HG03097 (cell line): ENCODE results near the gene GRIA4.
"Not testable (repeated sequence)": the region's sequence is repeated elsewhere in the genome, so short reads cannot be mapped to it uniquely, and the experiment has no call there.

ENCODE experiments used
- ATAC-seq: cut with Tn5 transposase; IDR thresholded peaks from one replicate; pipeline ENCODE4 v1.9.1; 2021; ENCODE audit not compliant: unreplicated experiment, low FRiP score

The GRIA4 gene

DNA sequence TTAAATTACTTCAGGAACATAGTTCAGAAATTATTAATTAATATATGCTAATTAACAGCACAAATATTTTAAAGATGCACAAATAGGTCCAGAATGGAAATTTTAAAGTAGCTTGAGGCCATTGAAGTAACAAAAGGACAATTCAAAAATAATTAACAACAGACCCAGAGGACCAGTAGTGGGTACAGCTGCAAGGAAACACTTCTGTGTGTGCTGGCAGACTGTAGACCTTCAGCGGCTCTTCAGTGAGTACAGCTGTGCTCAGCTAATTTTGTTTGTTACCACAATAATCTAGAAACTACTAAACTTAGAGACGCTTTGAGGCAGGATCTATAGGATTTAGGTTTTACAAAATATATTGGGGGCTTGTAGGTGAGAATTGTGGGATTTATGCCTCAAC lies 103.8 kb downstream of the GRIA4 start:
- ATAC-seq: no peak

DNA sequence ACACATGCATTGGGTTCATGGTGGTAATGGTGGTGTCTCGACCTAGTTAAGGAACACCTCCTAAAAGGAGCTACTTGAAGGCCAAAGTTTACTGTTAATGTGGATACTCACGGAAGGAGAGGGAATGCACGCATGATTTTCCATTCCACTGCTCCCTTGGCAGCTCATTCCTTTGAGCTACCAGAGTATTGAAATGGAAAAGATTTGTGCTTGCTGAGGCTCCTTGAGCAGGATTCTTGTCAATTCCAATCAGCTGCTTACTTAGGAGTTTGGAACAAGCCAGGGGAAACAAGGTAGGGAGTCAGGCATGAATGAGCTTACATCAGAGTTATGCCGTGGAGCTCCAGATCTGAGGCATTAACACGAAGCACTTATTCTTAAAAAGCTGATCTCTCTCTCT lies 108.8 kb downstream of the GRIA4 start:
- no peak for ATAC-seq

DNA sequence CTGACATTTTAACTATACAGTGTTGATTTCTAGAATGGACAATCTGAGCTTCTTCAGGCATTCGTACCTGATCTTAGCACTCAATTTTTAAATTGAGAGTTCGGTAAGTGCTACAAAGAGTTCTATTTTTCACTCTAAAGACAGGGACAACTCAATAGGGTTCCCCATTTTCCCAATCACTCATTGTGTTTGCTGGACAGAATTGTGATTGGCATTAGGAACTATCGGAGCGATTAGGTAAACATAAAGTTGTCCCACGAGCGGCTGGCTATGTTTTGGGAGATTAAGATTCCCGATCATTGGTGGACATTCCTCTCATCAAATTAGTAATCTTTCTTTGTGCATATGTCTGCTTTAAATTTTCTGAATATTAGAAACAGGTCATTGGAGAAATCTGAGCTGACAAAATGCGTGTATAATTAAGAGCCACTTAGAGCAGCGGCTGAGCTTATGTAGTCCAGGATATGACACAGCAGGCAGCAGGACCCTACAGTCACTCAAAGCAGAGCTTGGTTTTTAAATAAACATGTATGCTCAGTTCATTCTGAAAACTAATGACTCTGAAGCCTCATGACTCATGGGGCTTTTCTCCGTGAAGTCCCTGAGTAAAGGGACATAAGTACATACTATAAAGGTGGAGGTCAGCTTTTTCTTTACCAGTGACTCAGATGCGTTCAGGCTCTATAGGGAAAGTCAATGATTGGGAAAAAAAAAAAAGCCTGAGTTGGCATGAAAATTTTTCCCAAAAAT lies 109.4 kb downstream of the GRIA4 start:
- ATAC-seq: peak; percentile 97

DNA sequence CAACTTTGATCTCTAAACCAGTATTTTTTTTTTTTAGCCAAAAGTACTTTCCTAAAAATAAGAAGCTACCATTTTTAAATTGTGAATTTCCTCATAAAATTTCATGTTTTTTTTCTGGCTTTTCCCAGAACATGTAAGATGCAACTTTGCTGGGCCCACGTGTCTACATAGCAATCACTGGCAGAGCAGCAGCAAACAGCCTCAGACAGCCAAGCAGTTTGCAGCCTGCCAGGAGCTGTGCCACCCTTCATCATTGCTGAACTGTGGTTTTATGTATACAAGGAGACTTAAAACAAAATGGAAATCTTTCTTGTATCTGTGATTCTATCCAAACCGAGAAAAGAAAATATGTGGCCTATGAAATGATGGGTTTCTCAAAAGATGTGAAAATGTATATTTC lies 110.2 kb downstream of the GRIA4 start:
- ATAC-seq: no peak

DNA sequence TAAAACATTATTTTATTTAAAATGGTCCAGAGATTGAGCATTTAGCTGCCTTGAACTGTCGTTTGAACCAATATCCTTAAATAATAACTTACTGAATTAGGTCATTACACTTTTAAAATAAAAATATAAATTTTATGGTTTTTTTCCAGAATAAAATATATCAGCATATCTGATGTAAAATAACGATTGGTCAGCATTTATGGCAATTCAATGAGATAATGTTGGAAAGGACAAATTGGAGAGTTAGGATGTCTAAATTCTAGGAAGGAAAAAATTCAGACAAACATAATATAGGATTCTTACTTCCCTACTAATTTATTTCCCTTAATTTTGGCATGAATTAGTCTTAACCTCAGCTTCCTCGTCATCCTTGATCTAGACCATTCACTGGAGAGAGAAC lies 113.4 kb downstream of the GRIA4 start:
- no peak for ATAC-seq

DNA sequence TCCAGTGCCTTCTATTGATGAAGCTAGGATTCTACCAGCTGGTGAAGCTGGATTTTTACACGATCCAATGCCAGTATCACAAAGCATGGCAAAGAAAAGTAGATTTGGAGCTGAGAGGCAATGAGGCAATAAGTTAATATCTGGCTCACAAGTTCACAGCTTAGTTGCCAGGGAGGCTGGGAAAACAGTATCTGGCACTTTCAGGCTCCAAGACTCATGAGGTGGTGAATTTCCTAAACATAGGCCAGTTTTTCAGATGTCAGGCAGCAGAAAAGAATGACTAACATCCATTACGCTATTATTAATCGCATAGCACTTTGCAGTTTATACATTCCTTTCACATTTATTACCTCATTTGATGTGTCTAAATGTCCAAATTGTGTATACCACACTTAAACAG lies 122.7 kb downstream of the GRIA4 start:
- no peak for ATAC-seq

DNA sequence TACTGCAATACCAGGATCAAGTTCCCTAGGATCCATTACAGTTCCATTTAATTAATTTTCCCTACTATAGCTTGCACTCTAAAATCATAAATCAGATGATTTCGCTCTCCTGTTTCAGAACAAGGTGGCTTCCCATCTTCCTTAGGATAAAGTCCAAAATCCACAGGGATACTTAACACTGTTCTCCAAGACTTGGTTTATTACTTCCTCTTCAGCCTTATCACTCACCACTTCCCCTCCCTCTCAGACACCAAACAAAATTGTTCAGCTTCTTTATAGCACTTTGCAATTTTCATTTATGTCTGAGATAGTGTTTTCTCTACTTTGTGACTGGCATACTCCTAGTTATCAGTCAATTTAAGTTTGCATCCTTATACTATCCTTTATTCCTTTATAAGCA lies 124.6 kb downstream of the GRIA4 start:
- ATAC-seq: no peak

DNA sequence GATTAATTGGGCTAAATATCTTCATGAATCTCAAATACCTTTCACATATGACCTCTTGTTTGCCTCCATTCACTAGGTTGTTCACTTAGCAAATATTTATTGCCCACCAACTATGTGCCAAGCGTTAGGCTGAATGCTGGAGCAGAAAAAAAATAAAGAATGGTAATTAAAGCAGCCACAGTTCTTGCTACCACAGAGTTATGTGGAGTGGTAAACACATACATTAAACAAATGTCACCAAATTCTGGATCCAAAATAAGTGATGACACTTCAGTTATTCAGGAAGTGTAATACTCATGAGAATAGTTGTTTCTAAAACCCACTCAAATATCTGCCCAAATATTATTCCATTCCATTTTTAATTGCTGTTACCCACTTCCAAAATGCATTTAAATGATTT lies 128.4 kb downstream of the GRIA4 start:
- ATAC-seq: no peak

DNA sequence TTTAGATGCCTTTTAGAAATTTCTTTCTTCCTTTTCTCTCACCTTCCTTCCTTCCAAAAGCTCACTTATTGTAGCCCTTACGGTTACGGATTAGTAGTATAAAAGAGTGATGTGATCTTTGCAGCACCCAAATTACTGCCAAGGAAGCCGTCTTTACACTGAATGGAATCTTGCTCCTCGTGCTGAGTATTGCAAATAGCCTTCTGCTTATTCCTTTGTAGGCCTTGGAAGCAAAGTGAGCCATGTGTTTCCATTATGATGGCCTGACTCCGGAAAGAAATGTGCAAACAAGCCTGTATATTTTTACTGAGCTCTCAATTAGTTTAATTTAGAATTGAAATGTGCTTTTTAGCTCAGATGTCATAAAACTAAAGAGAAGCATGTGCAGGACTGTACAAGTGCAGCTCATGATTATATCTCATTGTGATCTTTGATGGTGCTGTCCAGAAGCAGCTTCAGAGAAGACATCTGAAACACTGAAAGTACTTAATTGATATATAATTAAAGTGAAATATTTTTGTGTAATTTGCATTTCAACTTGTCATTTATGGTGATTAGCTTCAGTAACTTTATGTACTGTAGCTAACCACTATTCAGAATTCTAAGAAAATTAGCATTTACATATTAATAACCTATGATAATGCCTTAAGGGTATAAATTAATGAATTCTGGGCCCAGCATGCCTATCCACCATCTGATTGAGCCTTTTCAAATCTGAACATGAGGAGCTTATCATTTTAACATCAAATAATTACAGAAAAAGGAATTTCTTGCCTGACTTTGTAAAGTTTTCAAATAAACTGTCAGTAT lies 129.3 kb downstream of the GRIA4 start:
- ATAC-seq: no peak

DNA sequence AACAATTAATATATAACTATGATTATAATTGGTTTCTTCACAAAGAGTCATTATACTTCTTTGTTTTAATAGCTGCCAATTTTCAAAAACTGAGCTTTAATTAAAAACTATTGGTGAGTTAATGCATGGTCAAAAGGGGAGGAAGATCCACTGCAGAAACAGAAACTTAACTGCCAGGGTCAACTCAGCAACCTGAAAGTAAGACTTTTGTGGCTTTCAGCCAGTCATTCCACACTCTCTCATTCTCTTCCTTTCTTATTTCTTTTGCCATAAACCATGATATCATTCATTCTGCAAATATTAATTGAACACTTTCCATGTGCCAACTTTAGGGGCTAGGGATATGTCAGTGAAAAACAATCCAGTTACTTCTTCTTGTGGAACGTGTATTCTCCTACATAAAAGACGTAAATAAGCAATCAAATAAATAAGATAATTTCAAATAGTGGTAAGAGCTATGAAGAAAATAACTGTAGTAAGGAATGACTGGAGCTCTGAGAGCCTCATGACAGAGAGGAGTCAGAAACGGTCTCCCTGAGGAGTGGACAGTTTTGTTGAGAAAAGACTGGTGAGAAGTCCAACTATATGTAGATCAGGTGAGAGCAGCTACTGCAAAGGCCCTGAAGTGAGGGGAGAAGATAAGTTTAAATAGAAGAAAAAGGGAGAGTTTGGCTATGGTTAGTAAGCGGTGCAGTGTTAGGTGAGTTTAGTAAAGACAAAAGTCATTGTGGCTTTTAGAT lies 130.5 kb downstream of the GRIA4 start:
- peak; percentile 99 for ATAC-seq

DNA sequence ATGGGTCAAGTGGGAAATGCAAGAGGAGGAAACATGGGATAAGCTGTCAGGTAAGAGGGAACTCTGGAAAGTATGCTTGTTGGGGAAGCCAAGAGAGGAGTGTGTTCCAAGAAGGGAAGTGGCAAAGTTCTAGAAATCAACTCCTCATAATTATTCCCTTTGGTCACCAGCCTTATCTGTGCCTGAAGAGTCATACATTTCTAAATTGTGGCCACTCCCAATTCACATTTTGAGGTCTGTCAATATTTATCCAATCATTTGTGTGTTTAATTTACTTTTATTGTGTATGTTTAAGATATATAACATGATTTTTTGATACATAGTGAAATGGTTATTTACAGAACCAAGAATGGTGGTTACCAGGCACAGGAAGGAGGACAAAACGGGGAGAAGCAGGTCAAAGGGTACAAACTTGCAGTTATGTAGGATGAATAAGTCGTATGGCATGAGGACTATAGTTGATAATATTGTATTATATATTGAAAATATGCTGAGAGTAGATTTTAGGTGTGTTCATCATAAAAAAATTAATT lies 131.7 kb downstream of the GRIA4 start:
- ATAC-seq: no peak

DNA sequence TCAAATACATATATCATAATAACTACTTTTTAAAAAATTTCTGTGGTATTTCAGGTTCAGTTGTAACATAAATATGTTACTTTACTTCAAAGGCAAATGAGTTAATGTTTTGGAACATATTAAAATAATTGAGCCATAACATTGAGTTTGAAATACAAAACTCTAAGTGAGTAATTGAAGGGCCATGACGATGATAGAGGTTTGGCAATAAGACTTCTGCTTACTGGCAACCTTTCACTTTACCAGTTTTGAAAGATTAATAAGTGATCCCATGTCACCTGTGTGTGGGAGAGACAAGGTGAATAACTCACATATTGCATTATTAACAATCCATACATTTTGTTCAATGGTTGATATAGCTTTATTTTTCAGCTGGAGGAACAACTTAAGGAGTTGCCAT lies 144.4 kb downstream of the GRIA4 start:
- ATAC-seq: no peak

DNA sequence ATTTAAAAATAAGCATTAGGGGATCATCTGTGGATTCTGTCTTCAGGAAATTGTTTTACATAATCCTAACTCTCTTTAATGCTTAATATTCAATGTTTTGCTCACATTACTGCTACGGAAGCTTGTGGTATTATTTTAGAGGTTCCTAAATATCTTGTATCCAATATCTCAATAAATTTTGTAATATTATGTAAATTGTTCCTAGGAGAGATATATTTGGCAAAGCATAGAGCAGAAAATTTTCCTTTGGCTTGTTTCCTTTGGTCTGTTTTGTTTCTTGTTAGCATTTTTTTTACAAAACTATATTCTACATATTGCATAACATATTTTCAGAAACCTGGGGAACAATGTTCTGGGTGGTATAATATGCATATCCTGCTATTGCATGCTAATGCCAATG lies 144.8 kb downstream of the GRIA4 start:
- ATAC-seq: no peak

DNA sequence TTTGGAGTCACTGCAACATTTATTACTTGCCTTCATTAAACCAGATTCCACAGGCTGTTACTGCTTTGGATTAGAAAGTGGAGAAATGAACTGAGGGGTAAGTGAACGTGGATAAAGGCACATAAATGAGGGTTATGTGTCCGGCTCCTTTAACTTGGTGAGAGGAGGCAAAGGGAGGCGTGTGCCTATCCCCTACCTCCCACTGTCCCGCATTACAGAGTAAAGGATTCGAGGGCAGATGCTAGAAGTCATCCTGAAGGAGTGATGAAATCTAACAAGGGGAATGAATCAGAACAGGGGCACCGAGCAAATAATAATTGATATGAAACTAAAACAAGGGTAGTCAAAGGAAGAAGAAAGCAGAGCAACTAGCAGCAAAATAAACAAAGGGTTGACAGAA lies 147.2 kb downstream of the GRIA4 start:
- ATAC-seq: no peak

DNA sequence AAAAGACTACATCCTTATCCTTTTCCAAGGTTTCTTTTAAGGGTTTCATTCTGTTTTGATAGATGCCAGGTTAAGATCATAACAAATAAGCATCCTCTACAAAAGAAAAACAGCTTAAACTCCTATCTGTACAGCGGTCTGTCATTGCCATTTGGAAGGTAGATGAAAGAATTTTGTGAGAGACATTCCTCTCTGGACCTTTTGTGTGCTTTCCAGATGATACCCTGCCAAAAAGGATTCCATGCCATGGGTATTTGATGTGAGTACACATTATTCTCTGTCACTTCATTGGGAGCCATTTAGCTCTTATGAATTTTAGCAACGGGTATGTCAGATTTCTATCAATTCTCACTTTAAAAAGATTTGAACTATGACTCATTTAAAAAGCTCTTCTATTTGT lies 153.7 kb downstream of the GRIA4 start:
- ATAC-seq: no peak

DNA sequence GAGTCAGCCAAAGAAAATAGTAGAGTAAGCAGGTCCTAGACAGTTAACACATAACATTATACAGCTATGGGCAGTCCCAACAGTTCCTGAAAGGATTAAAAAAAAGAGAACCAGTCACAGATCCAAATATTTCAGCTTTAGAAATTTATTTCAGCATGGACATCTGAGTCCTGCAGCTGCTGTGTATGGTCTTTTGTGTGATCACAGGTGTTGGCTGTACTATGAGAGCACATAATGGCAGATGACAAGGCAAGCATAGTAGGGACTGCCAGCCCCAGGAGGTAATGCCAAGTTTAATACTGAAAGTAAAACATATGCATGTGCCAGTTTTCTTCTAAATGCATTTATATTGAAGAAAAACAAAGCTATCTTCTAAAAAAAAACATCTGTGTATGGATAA lies 158.1 kb downstream of the GRIA4 start:
- ATAC-seq: no peak

DNA sequence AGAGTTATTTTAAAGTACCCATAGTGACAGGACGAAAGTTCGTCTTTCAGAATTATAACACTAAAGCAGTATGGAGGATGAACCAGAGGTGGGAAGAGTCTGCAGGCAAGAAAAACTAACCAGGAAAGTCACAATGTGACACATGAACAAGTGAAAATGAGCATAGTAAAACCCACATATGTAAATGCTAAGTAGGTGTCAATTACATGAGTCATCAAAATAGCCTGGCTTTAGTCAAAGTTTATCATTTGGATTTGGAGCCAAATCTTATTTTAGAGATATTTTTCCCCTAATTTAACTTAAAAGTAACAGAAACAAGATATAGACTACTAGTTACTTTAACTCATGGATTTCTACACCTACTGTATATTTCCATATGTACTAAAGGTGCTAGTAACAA lies 159.8 kb downstream of the GRIA4 start:
- no peak for ATAC-seq

DNA sequence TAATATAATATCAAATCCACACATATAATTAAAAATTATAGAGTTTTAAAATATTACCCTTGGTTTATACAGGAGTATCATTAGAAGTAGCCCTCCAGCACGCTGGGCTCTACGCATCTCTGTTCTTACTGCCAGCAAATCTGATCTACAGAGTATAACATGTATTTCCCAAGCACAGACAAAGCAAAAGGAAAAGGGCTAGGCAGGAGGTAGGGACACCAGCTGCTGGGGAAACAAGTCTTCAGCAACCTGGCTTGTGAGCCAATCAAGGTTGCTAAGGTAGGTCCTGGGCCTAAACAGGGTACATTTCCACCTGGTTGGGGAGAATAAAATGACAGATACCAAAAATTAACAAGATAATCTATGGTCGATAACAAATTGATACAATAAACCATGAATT lies 163.6 kb downstream of the GRIA4 start:
- not testable (repeated sequence) for ATAC-seq

DNA sequence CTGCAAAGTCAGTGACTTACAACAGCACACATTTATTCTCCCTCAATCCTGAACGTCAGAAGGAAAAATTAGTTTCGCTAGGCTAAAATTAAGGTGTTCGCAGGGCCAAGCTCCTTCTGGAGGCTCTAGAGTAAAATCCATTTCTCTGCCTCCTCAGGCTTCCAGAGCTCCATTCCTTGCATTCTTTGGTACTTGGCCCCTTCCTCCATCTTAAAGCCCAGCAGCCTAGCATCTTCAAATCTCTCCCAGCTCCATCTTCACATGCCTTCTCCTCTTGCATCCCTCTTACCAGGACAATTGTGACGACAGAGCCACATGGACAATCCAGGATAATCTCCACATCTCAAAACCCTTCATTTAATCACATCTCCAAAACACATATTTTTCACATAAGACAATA lies 165.0 kb downstream of the GRIA4 start:
- ATAC-seq: no peak

DNA sequence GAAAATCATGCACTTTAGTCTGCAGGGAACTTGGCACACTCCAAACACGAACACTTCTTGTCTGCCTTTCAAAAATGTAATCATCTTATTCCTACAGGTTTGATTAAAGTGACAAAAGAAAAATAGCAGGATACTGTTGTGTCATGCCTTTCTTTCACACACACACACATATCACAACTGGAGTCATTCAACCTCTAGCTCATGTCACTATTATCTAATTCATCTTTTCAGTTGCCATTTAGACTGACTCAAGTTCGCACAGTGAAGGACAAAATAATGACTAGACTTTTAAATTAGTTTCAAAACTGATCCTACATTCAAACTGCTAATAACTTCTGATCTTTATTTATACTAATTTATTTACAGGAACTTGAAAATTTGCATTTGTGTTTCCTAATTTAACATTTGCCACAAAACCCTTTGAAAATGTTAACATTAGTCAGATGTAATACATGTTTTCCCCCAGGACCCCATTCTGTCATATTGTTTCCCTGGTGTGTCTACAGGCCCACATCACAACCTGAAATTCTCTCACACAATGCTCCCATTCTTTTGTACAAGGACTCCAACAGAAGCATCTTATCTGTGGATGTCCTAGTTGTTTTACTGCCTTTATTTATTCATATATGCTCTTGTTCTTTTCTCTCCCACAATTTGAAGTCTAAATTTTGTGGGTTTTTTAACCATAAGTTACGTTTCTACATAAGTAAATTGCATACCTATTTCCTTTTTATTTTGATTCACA lies 171.1 kb downstream of the GRIA4 start:
- ATAC-seq: no peak

DNA sequence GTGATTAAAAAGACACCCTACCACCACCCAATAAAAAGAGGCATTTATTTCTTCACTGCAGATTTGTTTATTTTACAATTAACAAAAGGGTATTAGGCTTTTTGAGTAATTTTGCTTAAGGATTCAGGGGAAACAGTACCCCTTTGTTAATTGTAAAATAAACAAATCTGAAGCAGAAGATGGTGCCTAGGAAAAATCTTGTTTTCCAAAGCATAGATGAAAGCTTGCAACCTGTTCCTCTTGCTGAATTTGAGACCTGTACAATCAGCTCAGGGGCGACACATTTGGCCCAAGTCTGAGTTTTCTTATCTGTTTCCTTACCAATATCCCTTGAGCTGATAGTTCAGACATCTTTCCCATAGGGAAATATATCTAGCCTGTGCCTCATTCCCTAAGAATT lies 171.9 kb downstream of the GRIA4 start:
- no peak for ATAC-seq
